ENCODE measurements around the gene WIZ.
"Not testable (repeated sequence)": the region's sequence is repeated elsewhere in the genome, so short reads cannot be mapped to it uniquely, and the experiment has no call there.

- TF ChIP-seq, protein P1, sequence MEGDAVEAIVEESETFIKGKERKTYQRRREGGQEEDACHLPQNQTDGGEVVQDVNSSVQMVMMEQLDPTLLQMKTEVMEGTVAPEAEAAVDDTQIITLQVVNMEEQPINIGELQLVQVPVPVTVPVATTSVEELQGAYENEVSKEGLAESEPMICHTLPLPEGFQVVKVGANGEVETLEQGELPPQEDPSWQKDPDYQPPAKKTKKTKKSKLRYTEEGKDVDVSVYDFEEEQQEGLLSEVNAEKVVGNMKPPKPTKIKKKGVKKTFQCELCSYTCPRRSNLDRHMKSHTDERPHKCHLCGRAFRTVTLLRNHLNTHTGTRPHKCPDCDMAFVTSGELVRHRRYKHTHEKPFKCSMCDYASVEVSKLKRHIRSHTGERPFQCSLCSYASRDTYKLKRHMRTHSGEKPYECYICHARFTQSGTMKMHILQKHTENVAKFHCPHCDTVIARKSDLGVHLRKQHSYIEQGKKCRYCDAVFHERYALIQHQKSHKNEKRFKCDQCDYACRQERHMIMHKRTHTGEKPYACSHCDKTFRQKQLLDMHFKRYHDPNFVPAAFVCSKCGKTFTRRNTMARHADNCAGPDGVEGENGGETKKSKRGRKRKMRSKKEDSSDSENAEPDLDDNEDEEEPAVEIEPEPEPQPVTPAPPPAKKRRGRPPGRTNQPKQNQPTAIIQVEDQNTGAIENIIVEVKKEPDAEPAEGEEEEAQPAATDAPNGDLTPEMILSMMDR (IDR thresholded peaks at IDR 0.05) = not testable (repeated sequence)
- TF ChIP-seq POLR2AphosphoS5, POLR2A (IDR thresholded peaks at IDR 0.05): not testable (repeated sequence)
Measured at GRCh38 chr19:15411351-15411750, 38.4 kb downstream of the WIZ start.

Measured in prostate gland (tissue), 2 donors.